ENCODE measurements around the gene BTBD16.

BTBD16 gene

DNA sequence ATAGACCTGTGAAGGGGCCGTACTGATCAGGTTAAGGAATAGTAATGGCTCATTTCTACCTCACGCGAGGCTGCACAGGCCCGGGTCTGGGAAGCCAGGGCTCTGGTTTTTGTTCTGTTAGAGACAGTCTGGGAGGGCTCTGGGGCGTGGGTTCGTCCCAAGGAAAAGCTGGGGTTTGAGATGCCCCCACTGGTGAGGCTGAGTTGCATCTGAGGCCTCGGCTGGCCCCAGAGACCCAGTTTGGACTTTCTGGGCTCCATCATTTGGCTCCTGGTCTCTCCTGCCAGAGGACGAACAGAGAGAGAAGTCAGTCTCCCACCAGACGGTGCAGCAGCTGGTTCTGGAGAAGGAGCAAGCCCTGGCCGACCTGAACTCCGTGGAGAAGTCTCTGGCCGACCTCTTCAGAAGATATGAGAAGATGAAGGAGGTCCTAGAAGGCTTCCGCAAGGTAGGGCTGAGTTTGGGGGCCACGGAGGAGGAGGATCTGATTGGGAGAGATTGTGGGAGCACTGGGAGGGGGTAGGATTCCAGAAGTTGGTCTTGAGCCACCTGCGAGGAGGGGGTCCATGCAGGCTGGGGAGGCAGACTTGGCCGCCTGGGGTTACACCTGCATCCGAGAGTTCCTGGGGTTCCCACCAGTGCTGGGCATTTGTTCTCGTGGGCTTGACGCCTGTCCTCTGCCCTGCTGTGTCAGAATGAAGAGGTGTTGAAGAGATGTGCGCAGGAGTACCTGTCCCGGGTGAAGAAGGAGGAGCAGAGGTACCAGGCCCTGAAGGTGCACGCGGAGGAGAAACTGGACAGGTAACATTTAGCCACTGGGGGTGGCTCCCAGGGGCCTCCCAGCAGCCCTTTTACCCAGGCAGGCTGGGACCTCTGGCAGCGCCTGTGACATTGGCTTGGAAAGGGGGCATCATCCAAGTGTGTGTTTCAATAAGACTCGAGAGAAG is 22.5 kb upstream of the BTBD16 start:
- DNase-seq: no peak

DNA sequence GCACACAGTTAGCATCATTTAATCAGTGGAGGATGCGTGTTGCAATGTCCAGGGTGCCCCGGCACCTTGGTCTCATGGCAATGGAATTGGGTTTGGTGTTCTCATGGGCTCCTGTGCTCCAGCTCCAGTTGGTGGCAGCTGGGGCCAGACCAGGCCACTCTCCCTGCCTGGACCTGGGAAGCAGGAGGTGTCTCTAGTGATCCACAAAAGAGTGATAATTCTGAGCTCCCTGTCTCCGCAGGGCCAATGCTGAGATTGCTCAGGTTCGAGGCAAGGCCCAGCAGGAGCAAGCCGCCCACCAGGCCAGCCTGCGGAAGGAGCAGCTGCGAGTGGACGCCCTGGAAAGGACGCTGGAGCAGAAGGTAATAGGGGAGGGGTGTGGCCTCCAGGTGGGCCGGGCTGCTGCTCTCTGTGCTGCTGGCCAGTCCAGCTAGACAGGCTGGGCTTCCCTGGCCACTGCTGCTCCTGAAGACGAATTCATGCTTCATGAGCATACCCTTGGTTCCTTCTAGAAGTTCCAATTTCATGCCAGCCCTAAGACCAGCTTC is 21.7 kb upstream of the BTBD16 start:
- no peak for DNase-seq

DNA sequence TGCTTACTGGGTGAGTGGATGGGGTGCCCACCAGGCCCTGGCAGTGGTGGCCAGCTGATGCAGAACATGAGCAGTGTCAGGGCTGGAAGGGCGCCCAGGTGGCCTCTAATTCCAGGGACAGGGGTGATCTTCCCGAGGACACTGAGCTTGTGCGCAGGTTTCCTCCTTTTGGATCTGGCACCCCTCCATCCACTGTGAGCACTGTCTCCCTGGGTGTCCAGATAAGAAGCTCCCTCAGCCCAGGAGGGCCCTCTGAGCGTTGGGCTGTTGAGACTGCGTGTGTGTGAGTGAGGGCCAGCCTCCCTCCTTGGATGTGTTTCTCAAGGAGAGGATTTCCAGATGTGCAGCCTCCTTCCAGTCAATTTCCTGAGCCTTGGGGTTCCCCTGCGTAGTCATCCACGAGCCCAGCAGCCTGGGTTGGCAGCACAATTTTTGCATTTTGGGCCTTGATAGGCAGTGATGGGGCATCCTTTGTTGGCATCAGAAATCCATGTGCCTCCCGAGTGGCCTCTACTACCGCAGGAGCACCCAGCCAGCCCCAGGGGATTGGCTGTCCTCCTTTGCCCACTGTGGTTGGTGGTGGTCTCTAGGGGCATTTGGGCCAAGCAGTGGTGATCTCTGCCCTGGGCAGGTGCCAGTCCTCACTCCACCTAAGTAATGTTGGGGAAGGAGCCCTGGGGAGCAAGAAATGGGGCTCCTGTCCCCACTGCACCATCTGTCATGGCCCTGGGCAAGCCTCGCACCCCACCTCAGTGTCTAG is 20.9 kb upstream of the BTBD16 start:
- no peak for DNase-seq

DNA sequence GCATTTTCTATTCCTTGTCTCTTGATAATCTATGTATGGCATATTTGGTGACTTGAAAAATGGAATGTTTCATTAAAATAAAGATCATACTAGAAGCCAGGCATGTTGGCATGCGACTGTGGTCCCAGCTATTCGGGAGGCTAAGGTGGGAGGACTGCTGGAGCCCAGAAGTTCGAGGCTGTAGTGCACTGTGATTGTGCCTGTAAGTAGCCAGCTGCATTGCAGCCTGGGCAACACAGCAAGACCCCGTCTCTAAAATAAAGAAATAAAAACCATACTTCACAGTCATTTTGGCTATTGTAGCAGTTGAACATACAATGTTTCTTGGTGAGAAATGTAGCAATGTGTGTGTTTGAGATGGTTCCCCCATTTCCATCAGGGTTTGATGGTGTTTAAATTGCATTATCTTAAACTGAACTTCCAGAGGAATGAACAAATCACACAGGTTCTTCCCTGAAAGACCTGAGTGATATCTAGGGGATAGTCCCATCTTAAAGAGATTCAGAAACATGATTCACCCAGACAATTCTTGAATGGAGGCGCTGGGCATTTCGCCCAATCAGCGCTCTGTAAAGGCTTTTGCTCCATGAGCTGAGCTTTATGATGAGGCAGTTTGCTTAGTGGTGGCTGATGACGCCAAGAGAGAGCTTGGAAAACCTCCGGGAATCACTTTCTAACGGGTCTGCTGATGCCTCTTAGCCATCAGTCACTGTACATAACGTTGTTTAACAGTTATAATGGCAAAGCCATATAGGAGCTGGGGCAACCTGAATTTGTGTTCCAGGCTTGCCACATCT is 19.4 kb upstream of the BTBD16 start:
- DNase-seq: no peak

DNA sequence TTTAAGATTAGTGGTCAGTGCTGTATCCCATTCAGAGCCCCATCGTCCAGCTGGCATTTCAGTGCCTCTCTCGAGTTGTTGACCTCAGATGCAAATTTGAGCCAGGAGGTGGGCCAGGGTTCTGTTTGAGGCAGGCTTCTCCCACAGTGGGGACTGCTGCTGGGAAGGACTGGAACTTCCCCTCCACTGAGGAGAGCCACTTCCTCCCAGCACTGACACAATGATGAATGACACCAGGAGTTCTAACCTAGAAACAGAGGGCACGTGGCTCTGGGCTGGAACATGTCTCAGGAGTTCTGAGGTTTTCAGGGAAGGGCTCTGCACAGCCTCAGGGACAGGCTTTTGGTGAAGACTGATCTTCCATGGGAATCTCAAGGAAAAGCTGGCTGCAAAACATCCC is 18.3 kb upstream of the BTBD16 start:
- no peak for DNase-seq

DNA sequence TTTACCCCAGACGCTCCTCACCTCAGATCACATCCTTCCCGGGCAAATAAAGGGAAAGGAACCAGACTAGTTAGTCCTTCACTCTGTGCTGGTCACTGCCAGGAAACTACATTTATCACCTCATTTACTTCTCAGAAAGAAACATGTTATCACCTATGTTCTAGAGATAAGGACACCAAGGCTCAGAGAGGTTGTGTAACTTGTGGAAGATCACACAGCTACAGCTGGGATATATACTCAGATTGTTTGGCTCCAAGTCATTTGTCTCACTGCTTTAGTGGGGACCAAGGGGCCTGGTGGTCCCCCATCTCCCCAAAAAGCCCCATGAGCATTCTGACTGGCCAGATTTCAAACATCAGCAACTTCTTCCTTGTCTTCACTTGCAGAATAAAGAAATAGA is 17.5 kb upstream of the BTBD16 start:
- DNase-seq: no peak

DNA sequence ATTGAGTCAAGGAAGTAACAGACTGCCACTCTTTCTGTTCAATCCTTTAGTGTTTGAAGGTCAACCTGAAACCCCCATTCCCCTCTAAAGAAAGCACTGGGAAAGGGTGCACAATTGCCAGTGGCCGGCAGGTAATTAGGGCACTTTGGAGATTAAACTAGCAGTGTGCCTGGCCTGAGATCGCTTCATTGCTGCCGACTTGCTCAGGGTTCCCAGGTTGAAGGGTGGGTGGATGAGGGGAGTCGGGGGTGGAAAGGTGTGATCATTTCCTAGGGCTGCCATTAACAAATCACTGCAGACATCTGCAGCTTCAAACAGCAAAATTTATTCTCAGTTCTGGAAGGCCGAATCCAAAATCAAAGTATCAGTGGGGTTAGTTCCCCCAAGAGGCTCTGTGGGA is 16.3 kb upstream of the BTBD16 start:
- DNase-seq: peak in 4 of 56 donors; percentile 10 to 21 (median 19)

DNA sequence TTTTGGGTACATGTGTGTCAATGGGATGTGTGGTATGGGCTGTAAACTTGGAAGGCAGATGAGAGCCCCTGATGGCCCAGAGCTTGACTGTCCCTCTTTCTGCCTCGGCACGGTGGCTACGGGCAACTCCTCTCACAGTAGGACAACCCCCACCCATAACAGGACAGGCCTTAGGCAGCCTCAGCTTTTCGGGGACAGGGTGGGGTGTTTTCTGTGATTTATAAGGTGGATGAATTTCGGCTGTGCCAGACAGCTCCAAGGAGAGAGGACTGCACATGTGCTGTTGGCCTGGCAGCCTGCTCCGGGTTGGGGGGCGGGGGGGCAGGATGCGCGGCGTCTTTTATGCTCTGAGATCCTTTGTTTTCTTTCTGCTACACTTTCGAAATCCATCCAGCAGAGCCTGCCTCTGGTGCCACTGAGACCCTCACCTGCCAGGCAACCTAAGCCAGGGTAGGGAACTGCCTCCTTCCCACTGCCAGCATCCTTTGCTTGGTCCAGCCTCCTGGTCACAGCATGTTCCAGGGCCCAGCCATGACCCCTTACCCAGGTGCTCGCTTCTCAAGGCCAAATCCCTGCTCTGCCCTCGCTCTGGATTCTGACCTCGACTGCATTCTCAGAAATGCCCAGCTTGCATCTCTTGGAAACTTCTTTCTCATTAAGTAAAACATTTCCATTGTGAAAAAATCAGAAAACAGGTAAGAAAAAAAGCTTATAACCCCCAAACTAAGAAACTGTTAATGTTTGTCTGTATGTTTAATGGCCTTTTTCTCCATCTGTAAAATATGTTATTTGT is 15.4 kb upstream of the BTBD16 start:
- no peak for DNase-seq

DNA sequence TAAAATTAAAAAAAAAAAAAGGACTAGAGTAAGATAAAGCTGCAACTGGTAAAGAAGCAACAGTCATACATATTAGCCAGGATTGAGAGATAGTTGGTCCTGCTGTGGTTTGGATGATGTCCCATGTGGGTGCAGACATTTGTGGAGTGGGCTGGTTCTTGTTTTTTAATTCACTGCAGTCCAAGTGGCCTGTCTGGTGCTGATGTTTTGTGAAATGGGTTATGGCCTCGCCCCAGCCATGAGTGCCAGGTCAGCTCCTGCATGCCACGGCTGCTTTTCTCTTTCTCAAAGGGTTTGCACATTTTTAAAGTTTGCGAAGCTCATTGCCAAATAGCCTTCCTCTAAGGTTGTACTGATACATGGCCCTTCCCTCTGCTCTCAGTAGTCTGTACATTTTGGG is 14.1 kb upstream of the BTBD16 start:
- no peak for DNase-seq

DNA sequence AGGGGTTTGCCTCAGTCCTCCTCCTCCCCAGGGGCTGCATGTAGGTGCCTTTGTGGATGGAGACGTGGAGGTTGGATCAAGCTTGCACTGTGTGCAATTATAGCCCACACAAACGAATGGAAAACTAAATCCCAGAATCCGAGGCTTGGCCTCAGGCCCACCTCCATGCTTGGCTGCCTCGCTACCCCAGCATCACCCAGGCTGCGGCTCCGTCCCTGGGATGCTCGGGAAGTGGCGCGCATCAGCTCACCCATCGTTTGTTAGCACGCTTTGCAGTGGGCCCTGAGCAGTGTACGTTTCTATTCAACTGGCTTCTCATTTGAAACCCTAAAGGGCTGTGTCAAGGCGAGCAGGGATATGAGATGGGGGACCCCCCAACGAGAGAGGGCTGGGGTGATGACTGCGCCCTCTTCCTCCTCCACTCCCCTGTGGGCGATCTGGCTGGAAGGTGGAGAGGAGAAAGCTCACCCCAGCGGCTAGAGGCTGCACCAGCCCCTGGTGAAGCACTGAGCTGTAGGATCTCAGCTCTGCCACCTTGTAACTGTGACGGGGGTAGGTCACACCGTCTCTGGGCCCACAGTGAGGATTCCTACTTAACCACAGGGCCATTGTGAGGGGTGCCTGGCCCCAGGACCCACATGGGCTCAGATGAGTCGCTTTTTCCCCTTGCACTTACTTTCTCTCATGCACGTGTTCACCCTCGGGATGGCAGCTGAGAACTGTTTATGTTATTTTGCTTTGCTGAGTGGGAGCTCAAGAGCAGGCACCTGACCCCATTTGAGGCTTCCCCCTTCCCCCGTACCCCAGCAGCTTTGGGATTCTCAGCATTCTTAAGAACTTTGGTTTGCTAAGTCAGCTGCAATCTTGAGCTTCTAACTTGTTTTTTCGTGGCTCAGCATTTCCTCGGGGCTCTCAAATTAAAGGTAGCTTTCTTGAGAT is 12.7 kb upstream of the BTBD16 start:
- DNase-seq: no peak

DNA sequence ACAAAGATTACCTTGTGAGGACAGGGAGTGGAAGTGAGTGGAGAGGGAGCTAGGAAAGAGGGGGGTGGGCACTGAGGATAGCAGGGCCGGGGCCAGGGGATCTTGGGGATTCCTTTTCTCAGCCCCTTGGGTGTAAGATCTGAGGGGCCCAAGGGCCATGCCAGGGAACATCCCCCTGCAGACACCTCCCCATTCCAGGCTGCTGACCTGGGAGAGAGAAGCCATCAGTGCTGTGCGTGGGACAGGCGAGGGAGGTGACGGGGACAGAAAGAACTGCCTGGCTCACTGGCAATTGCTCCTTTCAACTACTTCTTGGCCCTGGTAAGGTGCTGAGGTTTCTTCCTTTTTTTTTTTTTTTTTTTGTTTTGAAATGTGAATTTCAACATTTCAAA is 12.0 kb upstream of the BTBD16 start:
- DNase-seq: no peak

DNA sequence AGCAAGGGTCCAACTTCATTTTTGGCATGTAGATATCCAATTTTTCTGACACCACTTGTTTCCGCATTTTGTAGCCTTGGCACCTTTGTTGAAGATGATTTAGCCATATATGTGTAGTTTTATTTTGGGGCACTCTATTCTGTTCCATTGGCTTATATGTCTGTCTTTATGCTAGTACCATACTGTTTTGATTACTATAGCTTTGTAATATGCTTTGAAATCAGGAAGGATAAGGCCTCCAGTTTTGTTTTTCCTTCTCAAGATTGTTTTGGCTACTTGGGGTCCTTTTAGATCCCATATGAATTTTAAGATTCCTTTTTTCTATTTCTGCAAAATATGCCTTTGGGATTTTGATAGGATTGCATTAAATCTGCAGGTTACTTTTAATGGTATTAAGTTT is 9.5 kb upstream of the BTBD16 start:
- no peak for DNase-seq

DNA sequence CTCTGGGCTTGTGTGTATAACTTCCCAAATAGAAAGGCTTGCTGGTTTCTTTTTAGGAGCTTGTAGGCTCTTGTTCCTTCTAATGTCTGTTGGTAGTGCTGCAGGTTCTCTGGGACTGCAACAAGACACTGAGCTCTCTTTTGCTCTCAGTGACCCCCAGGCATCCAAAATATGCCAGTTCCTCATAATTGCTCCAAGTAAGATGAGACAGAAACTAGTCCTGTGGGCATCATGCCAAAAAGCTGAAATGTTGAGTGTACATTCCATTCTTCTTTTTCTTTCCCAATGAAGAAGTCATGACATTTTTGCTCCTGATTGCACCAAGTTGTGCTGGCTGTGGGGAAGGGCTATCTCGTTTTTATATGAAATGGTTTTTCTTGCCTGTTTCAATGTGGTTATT is 7.1 kb upstream of the BTBD16 start:
- DNase-seq: no peak

DNA sequence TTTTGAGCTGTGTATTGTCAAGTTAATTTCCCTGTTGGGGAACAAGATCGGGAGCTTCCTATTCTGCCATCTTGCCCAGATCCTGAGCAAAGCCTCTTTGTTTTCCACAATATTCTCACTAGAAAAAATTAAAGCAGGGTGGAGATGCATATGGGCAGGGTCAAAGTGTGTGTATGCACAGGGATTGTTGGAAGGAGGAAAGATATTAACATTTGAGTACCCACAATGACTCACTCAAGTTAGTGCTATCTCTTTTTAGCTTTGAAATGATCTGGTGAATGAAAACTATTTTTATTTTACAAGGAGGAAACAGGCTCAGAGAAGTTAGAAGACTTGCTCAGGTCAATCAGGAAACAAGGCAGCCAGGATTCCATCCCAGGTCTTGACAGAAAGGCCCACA is 6.7 kb upstream of the BTBD16 start:
- DNase-seq: no peak

DNA sequence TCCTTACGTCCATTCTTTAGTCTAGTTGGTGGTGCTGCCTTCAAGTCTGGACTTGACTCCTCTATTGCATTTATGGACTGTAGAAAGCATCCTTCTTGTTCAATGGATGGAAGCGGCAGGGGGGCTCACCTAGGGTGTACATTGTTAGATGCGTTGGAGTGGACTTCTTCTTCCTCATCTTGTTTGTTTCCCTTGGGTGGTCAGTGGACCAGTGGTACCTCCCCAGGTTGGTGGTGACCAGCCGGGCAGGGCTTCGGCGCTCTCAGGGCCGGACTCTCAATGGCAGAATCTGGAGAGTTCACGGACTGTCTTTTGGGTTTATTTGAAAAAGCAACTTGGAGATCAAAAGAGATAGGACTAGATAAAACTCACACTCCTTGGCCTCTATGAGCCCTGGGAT is 6.2 kb upstream of the BTBD16 start:
- no peak for DNase-seq

DNA sequence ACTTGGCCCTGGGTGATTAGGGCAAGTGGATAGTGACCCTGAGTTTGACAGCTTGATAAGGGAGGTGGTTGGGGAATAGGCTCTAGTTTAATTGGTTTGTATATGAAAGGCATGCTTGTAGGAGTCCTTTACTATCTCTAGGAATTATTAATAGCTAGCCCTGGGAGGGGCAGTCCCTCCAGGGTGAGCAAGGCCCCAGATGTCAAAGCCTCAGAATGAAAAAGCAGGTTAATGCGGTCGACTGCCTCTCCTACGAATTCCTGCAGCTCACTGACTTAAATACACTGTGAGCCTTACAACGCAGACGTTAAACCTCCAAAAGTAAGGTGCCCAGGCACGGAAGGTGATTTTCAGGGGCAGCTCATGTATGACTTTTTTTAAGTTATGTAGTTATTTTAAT is 5.2 kb upstream of the BTBD16 start:
- no peak for DNase-seq

DNA sequence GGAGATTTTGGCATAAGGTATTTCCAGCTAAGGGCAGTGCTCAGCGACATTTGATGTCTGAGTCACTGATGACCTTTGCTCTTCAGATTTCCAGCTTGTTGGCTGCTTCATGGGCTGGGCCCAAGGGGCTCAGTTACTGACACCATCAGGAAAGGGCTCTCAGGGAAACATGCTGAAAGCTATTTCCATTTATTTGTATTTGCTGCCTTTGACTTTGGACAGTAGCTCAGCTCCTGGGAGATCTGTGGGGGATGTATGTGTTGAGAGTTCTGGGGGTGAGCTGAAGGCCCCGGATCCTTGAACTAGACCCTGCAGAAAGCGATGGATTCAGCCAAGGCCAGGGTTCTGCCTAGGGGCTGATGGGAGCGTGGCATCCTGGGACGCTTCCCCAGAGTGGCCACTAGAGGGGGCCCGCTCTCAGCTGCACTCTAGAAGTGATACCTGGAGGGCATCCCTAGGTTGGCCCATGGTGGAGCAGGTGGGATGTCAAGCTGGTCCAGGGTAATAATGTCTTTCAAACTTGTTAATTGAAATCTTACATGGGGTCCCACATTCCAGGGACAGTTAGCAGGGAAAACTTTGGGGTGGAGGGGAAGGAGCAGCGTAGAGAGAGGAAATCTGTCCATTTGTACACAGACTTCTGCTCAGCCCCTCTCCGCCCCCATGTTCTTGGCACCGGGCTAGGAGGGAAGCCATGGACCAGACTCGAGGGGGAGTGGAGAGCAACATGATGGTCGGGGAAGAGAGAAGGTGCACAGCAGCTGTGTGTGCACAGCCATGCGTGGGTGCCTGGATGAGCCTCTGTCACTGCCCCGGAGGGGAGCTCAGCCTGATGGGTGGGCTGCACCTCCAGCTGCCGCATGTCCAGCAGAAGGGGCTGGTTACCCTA is 3.0 kb upstream of the BTBD16 start:
- DNase-seq: peak in 26 of 56 donors; percentile 5 to 57 (median 17)

DNA sequence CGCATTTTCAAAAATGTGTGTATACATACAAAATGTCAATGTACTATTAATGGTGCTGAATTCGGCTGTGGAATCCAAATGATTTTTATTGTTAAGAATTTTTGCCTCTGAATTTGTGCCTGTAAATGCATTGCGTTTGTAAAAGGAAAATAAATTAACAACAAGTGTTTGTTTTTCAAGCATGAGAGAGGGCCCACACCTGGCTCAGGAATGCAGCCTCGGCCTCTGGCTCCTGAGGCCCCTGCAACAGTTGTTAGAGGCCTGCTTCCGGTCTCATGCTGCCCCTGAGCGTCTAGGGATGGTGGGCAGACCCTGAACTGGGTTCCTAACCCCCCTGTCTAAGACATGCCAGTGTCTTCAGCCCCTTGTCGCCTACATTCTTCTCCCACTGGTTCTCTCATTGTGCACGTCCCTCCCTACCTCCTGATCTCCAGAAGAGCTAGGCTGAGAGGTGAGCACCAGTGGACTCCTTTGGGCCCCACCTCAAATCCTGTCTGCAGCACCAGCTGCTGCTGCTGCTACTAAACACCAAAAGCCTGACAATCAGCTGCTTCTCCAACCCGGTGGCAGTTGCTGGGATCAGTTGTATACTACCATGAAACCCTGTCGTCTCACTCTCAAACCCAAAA is 1.9 kb upstream of the BTBD16 start:
- DNase-seq: no peak

Data from nucleus accumbens (tissue), 56 donors.